SH-SY5Y (cell line): ENCODE data around the gene COMMD10.

Experiments used
- GATA2 ChIP-seq: IDR thresholded peaks from 2 replicates; pipeline ENCODE4 v1.6.1; 2011; ENCODE audit warnings: mild to moderate bottlenecking, low read depth, low read length
- GATA3 ChIP-seq: IDR thresholded peaks from 2 replicates; pipeline ENCODE4 v1.6.1; 2011; ENCODE audit warnings: low read depth, mild to moderate bottlenecking, low read length, moderate library complexity

- TF ChIP-seq GATA2: no peak
- TF ChIP-seq GATA3: no peak
Measured at GRCh38 chr5:116291271-116291670, 206.4 kb downstream of the COMMD10 start.
